Stimulated activated naive B cell treated with anti-CD40 and anti-IgM and Interleukin-4, amounts not matched to agents 10 μg/mL and 1 μg/mL and 100 μg/mL, for 72 hours (primary cell): ENCODE measurements around the gene LRIF1.
"Not testable (repeated sequence)": the region's sequence is repeated elsewhere in the genome, so short reads cannot be mapped to it uniquely, and the experiment has no call there.

Experiments used
- ATAC-seq, 2 donors: fragments of 150-1000 bp; cut with Tn5 transposase; replicated peaks; 2 replicates each; pipeline ENCODE4 v1.10.0; 2021; ENCODE audit warnings: moderate library complexity in 1 of 2
- DNase-seq: peaks from one replicate; pipeline ENCODE4 v3.0.0; 2021
- H3K27ac Mint-ChIP-seq: one replicate; pipeline ENCODE4 v1.8.0; 2022; ENCODE audit warnings: mild to moderate bottlenecking, mixed read lengths
- H3K27me3 Mint-ChIP-seq, 2 donors: one replicate each; pipeline ENCODE4 v1.8.0; 2022; ENCODE audit warnings: mixed read lengths in 2 of 2
- H3K36me3 Mint-ChIP-seq, 2 donors: one replicate each; pipeline ENCODE4 v1.8.0; 2022; ENCODE audit warnings: mixed read lengths in 2 of 2, mild to moderate bottlenecking in 1 of 2
- H3K4me1 Mint-ChIP-seq, 2 donors: one replicate each; pipeline ENCODE4 v1.8.0; 2022; ENCODE audit warnings: mixed read lengths in 2 of 2, mild to moderate bottlenecking in 1 of 2
- H3K4me3 Mint-ChIP-seq, 2 donors: one replicate each; pipeline ENCODE4 v1.8.0; 2022; ENCODE audit warnings: mild to moderate bottlenecking in 2 of 2, mixed read lengths in 2 of 2, moderate library complexity in 1 of 2
- H3K9me3 Mint-ChIP-seq, 2 donors: one replicate each; pipeline ENCODE4 v1.8.0; 2022; ENCODE audit warnings: mixed read lengths in 2 of 2, mild to moderate bottlenecking in 1 of 2

Gene LRIF1, protein sequence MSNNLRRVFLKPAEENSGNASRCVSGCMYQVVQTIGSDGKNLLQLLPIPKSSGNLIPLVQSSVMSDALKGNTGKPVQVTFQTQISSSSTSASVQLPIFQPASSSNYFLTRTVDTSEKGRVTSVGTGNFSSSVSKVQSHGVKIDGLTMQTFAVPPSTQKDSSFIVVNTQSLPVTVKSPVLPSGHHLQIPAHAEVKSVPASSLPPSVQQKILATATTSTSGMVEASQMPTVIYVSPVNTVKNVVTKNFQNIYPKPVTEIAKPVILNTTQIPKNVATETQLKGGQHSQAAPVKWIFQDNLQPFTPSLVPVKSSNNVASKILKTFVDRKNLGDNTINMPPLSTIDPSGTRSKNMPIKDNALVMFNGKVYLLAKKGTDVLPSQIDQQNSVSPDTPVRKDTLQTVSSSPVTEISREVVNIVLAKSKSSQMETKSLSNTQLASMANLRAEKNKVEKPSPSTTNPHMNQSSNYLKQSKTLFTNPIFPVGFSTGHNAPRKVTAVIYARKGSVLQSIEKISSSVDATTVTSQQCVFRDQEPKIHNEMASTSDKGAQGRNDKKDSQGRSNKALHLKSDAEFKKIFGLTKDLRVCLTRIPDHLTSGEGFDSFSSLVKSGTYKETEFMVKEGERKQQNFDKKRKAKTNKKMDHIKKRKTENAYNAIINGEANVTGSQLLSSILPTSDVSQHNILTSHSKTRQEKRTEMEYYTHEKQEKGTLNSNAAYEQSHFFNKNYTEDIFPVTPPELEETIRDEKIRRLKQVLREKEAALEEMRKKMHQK

DNA sequence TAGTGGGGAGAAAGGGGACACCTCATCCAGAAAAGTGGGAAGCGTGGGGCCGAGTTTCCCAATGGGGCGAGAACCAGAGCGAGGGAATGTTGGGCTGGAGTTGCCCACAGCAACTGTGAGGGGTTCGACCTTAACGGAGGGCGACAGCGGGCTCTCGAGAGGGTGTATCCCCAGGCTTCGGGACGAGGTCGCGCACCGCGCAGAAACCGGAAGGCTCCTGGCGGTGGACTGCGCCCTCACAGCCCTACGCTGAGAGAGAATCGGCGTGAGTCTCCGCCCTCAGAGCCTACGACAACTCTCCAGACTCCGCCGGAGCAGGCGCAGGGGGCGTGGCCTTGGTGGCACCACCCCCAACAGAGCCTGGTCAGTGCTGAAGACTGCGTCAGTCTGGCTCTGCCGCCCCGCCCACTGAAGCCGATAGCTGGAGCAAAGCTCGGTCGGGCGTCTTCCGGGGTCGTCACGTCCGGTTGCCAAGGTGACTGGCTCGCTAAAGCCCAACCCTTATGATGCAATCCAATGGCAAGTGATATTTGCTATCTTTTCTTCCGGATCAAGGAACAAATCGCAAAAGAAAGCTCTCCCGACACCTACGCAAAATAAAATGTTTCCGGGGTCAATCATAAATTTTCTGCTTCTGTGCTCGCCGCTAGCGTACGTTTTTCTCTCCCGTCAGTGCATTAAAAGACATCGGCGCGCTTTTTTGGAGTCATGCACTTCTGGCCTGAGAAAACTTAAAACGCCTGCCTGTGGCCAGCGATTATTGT, at the start of gene LRIF1:
Gene LRIF1, minus strand, starts transcription at position 232 of the 764 bp plus-strand sequence. CDS start 234 bp downstream, outside the sequence.
- H3K4me1 Mint-ChIP-seq, result peaks cover 16 to 39% of the 10 kb centered on the region in 2 donors
- ATAC-seq, result peak; percentile 97 to 98
- H3K27ac Mint-ChIP-seq, result peak within 1 kb of the TSS; percentile 99
- H3K27me3 Mint-ChIP-seq, result peaks cover 11 to 13% of the 10 kb centered on the region in 2 donors
- H3K4me3 Mint-ChIP-seq, result peak within 1 kb of the TSS; percentile 84 to 89
- H3K9me3 Mint-ChIP-seq, result peaks cover 29 to 32% of the 10 kb centered on the region in 2 donors
- H3K36me3 Mint-ChIP-seq, result peaks cover 37 to 59% of the 10 kb centered on the region in 2 donors
- DNase-seq, result peak; percentile 100

DNA sequence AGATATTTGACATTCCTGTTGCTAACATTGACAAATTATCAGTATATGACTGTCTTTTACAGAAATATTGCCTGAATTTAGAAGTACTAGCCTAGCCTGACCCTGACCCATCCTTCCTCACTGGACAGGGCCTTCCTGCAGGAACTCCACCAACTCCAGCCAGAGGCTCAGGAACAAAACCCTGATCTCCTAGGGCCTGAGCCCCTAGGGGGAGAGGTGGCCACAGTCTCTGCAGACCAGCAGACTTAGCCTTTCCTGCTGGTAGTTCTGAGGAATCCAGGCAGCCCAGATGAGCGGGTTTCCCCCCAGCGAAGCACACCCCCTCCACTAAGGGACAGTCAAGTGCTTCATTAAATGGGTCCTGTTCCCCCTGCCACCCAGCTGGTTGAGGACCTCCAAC, 44.3 kb upstream of the LRIF1 start:
- H3K9me3 Mint-ChIP-seq, result peaks cover 17 to 20% of the 10 kb centered on the region in 2 donors
- no peak for ATAC-seq
- peaks cover 54 to 76% of the 10 kb centered on the region in 2 donors for H3K27me3 Mint-ChIP-seq
- no peak overlapping the region for H3K27ac Mint-ChIP-seq
- H3K4me1 Mint-ChIP-seq, result no peaks in the 10 kb centered on the region
- DNase-seq, result no peak
- no peak overlapping the region for H3K4me3 Mint-ChIP-seq
- H3K36me3 Mint-ChIP-seq, result peaks cover 3 to 12% of the 10 kb centered on the region in 2 donors

DNA sequence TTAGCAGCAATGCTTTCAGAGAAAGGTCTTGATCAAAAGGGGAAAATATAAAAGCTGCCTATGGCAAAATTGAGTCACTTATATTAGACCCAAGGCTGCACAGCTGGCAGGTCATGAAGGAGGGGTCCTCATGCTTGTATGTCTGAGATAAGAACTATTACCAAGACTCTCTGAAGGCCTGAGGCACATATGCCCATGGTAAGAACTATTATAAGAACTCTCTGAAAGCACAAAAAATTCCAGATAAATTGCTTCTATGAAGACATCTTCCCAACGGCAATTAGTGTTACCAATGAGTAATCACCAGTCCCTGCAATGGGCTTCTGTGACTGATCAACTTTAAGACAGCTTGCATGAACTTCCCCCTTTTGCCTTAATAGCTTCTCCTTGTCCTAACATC, 42.8 kb upstream of the LRIF1 start:
- ATAC-seq (no peak), DNase-seq (no peak)
- Mint-ChIP-seq H3K27me3 (peaks cover 59 to 71% of the 10 kb centered on the region in 2 donors), H3K9me3 (peaks cover 8 to 13% of the 10 kb centered on the region in 2 donors), H3K36me3 (peaks cover 4 to 7% of the 10 kb centered on the region in 2 donors), H3K27ac (no peak overlapping the region), H3K4me1 (no peaks in the 10 kb centered on the region), H3K4me3 (no peak overlapping the region)

DNA sequence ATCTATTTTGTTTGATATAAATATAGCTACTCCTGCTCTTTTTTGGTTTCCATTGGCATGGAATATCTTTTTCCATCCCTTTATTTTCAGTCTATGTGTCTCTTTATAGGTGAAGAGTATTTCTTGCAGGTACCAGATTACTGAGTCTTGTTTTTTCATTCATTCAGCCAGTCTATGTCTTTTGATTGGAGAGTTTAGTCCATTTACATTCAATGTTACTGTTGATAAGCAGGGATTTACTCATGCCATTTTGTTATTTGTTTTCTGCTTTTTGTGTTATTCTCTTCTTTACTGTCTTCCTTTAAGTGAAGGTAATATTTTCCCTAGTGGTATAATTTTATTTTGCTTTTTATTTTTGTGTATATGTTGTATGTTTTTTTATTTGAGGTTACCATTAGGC, 35.9 kb upstream of the LRIF1 start:
- DNase-seq, result not testable (repeated sequence)

DNA sequence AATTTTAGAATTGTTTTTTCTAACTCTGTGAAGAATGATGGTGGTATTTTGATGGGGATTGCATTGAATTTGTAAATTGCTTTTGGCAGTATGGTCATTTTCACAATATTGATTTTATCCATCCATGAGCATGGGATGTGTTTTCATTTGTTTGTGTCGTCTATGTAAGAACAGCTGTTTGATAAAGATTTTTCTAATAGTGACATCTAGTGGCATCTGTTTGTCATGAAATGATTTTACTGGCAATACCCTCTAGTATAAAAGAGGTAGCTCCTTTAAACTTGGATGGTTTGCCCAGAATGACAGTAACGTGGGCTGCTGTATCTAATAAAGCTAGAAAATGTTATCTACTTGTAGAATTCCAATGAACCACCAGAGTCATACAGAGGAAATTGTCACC, 28.6 kb upstream of the LRIF1 start:
- H3K4me3 Mint-ChIP-seq, H3K27ac Mint-ChIP-seq, DNase-seq, H3K9me3 Mint-ChIP-seq, H3K4me1 Mint-ChIP-seq, H3K36me3 Mint-ChIP-seq: not testable (repeated sequence)
- ATAC-seq, result peak; percentile 31 to 47
- peaks cover 23 to 33% of the 10 kb centered on the region in 2 donors for H3K27me3 Mint-ChIP-seq

More for the DNA sequence above, 35.9 kb upstream of the LRIF1 start:
- not testable (repeated sequence) for H3K4me3 Mint-ChIP-seq, H3K4me1 Mint-ChIP-seq, H3K27ac Mint-ChIP-seq, ATAC-seq, H3K9me3 Mint-ChIP-seq, H3K36me3 Mint-ChIP-seq
- H3K27me3 Mint-ChIP-seq, result peaks cover 46 to 80% of the 10 kb centered on the region in 2 donors

DNA sequence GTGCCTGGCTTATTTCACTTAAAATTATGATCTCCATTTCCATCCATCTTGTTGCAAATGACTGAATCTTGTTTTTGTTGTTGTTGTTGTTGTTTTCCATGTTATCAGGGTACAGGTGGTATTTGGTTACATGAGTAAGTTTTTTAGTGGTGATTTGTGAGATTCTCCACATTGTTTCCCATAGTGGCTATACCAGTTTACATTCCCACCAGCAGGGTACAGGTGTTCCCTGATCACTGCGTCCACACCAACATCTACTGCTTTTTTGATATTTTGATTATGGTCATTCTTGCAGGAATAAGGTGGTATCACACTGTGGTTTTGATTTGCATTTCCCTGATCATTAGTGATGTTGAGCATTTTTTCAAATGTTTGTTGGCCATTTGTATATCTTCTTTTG, 27.6 kb upstream of the LRIF1 start:
- not testable (repeated sequence) for ATAC-seq, H3K4me1 Mint-ChIP-seq
- H3K27me3 Mint-ChIP-seq, result peaks cover 23 to 29% of the 10 kb centered on the region in 2 donors

DNA sequence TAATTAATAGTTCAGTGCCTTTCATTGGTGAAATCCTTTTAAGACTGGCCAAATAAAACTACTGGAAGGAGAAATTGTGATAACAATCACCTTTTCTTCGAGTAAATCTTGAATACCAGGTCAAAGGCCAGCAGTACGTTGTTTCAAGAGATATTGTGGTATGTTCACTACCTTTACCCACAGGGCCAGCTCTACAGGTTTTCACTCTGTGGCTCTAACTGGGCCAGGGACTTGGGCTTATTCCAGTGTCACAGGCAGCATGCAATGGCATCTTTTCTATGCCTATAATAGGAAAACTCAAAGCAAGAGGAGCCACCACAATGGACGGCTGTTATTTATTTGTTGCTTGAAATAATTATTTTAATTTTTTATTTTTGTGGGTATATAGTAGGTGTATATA, 26.8 kb upstream of the LRIF1 start:
- H3K27ac Mint-ChIP-seq, result no peak overlapping the region
- peaks cover 20 to 21% of the 10 kb centered on the region in 2 donors for H3K27me3 Mint-ChIP-seq
- H3K4me1 Mint-ChIP-seq, result peaks cover 2 to 5% of the 10 kb centered on the region in 2 donors
- no peak for DNase-seq
- peaks cover 3 to 4% of the 10 kb centered on the region in 2 donors for H3K9me3 Mint-ChIP-seq
- ATAC-seq, result no peak
- no peak overlapping the region for H3K4me3 Mint-ChIP-seq
- no peaks in the 10 kb centered on the region for H3K36me3 Mint-ChIP-seq

More for the DNA sequence above, 27.6 kb upstream of the LRIF1 start:
- not testable (repeated sequence) for H3K9me3 Mint-ChIP-seq, H3K27ac Mint-ChIP-seq, DNase-seq, H3K4me3 Mint-ChIP-seq, H3K36me3 Mint-ChIP-seq

DNA sequence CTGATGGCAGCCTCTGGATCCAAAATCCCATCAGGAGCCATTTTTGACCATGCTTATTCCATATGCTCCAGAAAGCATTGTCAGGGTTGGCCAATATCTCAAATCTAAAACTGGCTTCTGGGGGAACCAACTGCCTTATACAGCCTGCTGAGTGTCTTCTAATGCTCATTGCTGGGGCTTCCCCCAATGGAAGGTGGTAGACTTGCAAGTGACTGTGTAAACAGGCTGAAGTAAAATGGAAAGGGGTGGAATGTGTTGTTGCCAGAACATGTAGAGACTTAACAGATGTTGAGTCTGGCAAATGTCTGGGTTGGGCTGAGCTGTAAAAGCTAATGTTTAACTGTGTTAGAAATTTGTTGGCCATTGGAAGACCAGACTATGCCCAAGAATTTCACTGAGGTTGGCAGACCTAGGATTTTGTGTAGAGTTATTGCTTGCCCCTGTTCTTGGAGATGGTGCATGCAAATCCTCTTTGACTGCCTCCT, 22.7 kb upstream of the LRIF1 start:
- H3K36me3 Mint-ChIP-seq, result no peaks in the 10 kb centered on the region
- DNase-seq (no peak), ATAC-seq (no peak)
- peaks cover 33 to 34% of the 10 kb centered on the region in 2 donors for H3K27me3 Mint-ChIP-seq
- no peak overlapping the region for H3K27ac Mint-ChIP-seq
- peaks cover 3 to 5% of the 10 kb centered on the region in 2 donors for H3K4me1 Mint-ChIP-seq
- H3K9me3 Mint-ChIP-seq, result peaks cover 7 to 8% of the 10 kb centered on the region in 2 donors
- no peak overlapping the region for H3K4me3 Mint-ChIP-seq

DNA sequence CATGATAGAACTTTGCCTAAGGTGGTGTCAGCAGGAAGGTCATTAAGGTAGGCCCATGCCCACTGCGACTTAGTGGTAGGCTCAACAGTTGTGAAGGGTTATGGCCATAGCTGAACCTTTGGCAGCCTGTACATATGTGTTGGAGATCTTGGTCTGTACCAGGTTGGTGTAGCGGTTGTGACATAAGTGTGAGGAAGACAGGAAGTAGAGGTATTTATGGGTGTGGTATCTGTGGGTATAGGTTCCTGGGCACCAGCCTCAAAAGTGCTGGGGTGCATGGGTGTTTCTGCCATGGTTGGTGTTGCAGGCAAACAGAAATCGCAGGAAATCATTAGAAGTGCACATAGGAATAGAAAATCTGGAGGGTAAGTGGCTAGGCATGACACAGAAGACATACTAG, 18.6 kb upstream of the LRIF1 start:
- ATAC-seq, result no peak
- Mint-ChIP-seq H3K36me3 (no peaks in the 10 kb centered on the region), H3K27ac (no peak overlapping the region), H3K27me3 (peaks cover 37 to 46% of the 10 kb centered on the region in 2 donors), H3K4me1 (peaks cover 3 to 5% of the 10 kb centered on the region in 2 donors), H3K9me3 (peaks cover 8% of the 10 kb centered on the region in 2 donors), H3K4me3 (no peak overlapping the region)
- DNase-seq, result no peak

DNA sequence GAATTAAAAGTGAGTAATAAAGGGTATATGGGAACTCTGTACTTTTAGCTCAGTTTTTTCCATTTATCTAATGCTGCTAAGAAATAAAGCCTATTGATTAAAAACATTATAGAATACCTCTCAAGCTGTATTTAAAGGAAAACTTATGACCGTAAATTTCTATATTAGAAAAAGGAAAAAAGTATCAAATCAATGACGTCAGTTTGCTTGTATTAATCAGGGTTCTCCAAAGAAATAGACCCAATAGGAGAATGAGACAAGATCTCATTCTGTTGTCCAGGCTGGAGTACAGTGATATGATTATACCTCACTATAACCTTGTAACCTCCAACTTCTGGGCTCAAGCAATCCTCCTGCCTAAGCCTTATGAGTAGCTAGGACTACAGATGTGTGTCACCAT, 15.4 kb upstream of the LRIF1 start:
- Mint-ChIP-seq H3K9me3 (peaks cover 14 to 16% of the 10 kb centered on the region in 2 donors), H3K4me3 (no peak overlapping the region), H3K27me3 (peaks cover 35 to 38% of the 10 kb centered on the region in 2 donors), H3K4me1 (peaks cover 3 to 5% of the 10 kb centered on the region in 2 donors), H3K36me3 (peaks cover 3 to 6% of the 10 kb centered on the region in 2 donors), H3K27ac (no peak overlapping the region)
- DNase-seq (no peak), ATAC-seq (no peak)

DNA sequence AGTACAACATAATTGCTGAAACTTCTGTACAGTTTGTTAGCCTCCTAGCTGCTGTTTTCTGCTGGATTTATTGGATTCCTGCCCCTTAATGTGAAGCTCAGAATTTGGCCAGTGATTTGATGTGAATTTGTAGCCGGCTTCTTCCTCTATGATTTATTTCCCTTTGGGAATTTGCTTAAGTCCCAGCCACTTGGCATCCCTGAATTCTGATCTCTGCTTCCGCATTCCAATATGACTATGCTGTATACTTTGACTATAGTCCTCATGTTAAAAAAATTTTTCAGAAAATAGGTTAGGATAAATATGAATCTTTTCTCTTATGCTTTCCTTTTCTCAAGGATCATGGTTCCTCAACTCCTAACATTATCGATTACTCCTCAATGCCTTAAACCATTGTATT, 12.4 kb upstream of the LRIF1 start:
- peaks cover 44 to 56% of the 10 kb centered on the region in 2 donors for H3K27me3 Mint-ChIP-seq
- no peaks in the 10 kb centered on the region for H3K4me1 Mint-ChIP-seq
- H3K27ac Mint-ChIP-seq, result no peak overlapping the region
- no peak for ATAC-seq
- no peak for DNase-seq
- peaks cover 16 to 24% of the 10 kb centered on the region in 2 donors for H3K9me3 Mint-ChIP-seq
- H3K4me3 Mint-ChIP-seq, result no peak overlapping the region
- H3K36me3 Mint-ChIP-seq, result peaks cover 8 to 14% of the 10 kb centered on the region in 2 donors

DNA sequence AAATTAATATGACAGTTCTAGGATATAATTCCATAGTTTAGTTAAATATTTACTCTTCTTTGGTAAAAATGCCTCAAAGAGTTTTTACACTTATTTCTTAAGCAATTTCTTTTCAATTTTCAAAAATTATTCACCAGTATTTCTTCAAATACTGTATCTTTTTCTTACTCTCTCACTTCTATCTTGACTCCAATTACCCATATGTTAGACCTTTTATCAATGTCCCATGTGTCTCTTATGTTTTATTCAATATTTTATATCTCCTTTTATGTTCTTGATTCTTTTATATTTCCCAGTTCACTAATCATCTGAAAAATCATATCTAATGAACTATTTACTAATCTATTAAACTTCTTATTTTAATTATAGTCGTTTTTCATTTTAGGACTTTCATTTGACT, 11.5 kb upstream of the LRIF1 start:
- ATAC-seq (no peak), DNase-seq (no peak)
- Mint-ChIP-seq H3K27ac (no peak overlapping the region), H3K4me3 (no peak overlapping the region), H3K36me3 (peaks cover 12 to 20% of the 10 kb centered on the region in 2 donors), H3K4me1 (no peaks in the 10 kb centered on the region), H3K9me3 (peaks cover 21 to 25% of the 10 kb centered on the region in 2 donors), H3K27me3 (peaks cover 44 to 56% of the 10 kb centered on the region in 2 donors)

DNA sequence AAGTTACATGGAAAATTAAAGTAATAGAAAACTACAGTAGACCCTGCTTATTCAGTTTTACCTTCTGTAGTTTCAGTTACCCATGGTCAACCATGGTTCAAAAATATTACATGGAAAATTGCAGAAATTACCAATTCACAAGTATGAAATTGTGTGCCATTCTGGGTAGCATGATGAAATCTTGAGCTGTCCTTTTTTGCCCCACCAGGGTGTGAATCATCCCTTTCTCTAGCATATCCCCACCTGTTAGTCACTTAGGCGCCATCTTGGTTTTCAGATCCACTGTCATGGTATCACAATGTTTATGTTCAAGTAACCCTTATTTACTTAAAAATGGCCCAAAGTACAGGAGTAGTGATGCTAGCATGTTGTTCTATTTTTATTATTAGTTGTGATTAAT, 3.5 kb upstream of the LRIF1 start:
- peaks cover 39 to 47% of the 10 kb centered on the region in 2 donors for H3K27me3 Mint-ChIP-seq
- no peak for DNase-seq
- peaks cover 7 to 21% of the 10 kb centered on the region in 2 donors for H3K4me1 Mint-ChIP-seq
- H3K4me3 Mint-ChIP-seq, result no peak overlapping the region
- H3K9me3 Mint-ChIP-seq, result peaks cover 34 to 40% of the 10 kb centered on the region in 2 donors
- H3K36me3 Mint-ChIP-seq, result peaks cover 20 to 57% of the 10 kb centered on the region in 2 donors
- no peak overlapping the region for H3K27ac Mint-ChIP-seq
- no peak for ATAC-seq
